WTC11 (cell line): ENCODE data around the gene IL4R.
"Not testable (repeated sequence)": the region's sequence is repeated elsewhere in the genome, so short reads cannot be mapped to it uniquely, and the experiment has no call there.

Experiments used
- ATF2 ChIP-seq: sonication (generic); formaldehyde crosslinking; IDR thresholded peaks from 2 replicates; pipeline ENCODE4 v1.8.1; 2022; ENCODE audit warnings: low read depth, missing genetic modification reagents, borderline replicate concordance
- ATF3 ChIP-seq: sonication (generic); formaldehyde crosslinking; conservative IDR thresholded peaks from 2 replicates; pipeline ENCODE4 v1.8.1; 2022; ENCODE audit warnings: mild to moderate bottlenecking, missing genetic modification reagents
- CBFB ChIP-seq: sonication (generic); formaldehyde crosslinking; IDR thresholded peaks from 2 replicates; pipeline ENCODE4 v1.8.1; 2022; ENCODE audit warnings: mild to moderate bottlenecking, low read depth, missing genetic modification reagents
- CTCF ChIP-seq: fragments of 200-600 bp; IDR thresholded peaks from 2 replicates; pipeline ENCODE4 v1.8.0; 2022; ENCODE audit warnings: antibody characterized with exemption
- E2F5 ChIP-seq: sonication (generic); formaldehyde crosslinking; IDR thresholded peaks from 2 replicates; pipeline ENCODE4 v1.8.1; 2022; ENCODE audit warnings: mild to moderate bottlenecking, moderate library complexity, missing genetic modification reagents
- FOXP4 ChIP-seq: sonication (generic); formaldehyde crosslinking; IDR thresholded peaks from 2 replicates; pipeline ENCODE4 v1.8.0; 2022; ENCODE audit warnings: mild to moderate bottlenecking, missing genetic modification reagents
- HMGXB4 ChIP-seq: sonication (generic); formaldehyde crosslinking; IDR thresholded peaks from 2 replicates; pipeline ENCODE4 v1.8.1; 2023; ENCODE audit warnings: mild to moderate bottlenecking, moderate library complexity, missing genetic modification reagents
- JUN ChIP-seq: sonication (generic); formaldehyde crosslinking; IDR thresholded peaks from 2 replicates; pipeline ENCODE4 v1.8.0; 2023; ENCODE audit warnings: mild to moderate bottlenecking, missing genetic modification reagents
- MAX ChIP-seq: sonication (generic); formaldehyde crosslinking; IDR thresholded peaks from 2 replicates; pipeline ENCODE4 v1.8.0; 2022; ENCODE audit warnings: mild to moderate bottlenecking, missing genetic modification reagents
- MYBL2 ChIP-seq: sonication (generic); formaldehyde crosslinking; IDR thresholded peaks from 2 replicates; pipeline ENCODE4 v1.8.1; 2023; ENCODE audit warnings: mild to moderate bottlenecking, moderate library complexity, missing genetic modification reagents
- ZBTB43 ChIP-seq: sonication (generic); formaldehyde crosslinking; IDR thresholded peaks from 2 replicates; pipeline ENCODE4 v1.8.1; 2023; ENCODE audit warnings: mild to moderate bottlenecking, missing genetic modification reagents
- ZNF512 ChIP-seq: sonication (generic); formaldehyde crosslinking; IDR thresholded peaks from 2 replicates; pipeline ENCODE4 v1.8.1; 2022; ENCODE audit warnings: missing genetic modification reagents, borderline replicate concordance

GRCh38 chr16:27398341-27398893 lies 84.6 kb downstream of the IL4R start:
- not testable (repeated sequence) for TF ChIP-seq CTCF; ZBTB43 (CRISPR knock-in tag); HMGXB4 (CRISPR knock-in tag); E2F5; JUN (CRISPR knock-in tag); MYBL2 (CRISPR knock-in tag); CBFB; ATF3 (CRISPR knock-in tag); ZNF512; ATF2 (CRISPR knock-in tag); MAX (CRISPR knock-in tag); FOXP4 (CRISPR knock-in tag)
